ENCODE data around the gene PTP4A2.

GRCh38 chr1:31984419-31985347, 46.5 kb upstream of the PTP4A2 start:
- TF ChIP-seq CTCF (IDR thresholded peaks at IDR 0.05 in 4 of 5, conservative IDR thresholded peaks at IDR 0.05 in 1 of 5), result no peak
- TF ChIP-seq POLR2A (IDR thresholded peaks at IDR 0.05), result no peak
